Ovary (tissue), 9 donors: ENCODE measurements around the gene WHAMM. TPM values are rescaled to one million over a fixed set of nuclear protein-coding genes. Genes with fewer than 3 reads are reported as not detected.

Experiments
- DNase-seq, 5 donors: peaks; one replicate each; pipeline ENCODE4 v3.0.0-alpha.2; 2019 to 2020
- H3K27ac ChIP-seq, 2 donors: fragments of 200-600 bp; one replicate each; pipeline versions ENCODE4 v1.5.1 to v1.8.0; 2019 to 2022
- H3K27me3 ChIP-seq: fragments of 200-600 bp; one replicate; pipeline ENCODE4 v1.8.0; 2022
- H3K36me3 ChIP-seq: fragments of 200-600 bp; sonication (generic); one replicate; pipeline ENCODE4 v1.5.1; 2019
- H3K4me1 ChIP-seq: one replicate; pipeline ENCODE4 v1.8.1; 2013; ENCODE audit warnings: mild to moderate bottlenecking, moderate library complexity; ENCODE audit not compliant: insufficient read depth
- H3K4me3 ChIP-seq: fragments of 200-600 bp; sonication (generic); one replicate; pipeline ENCODE4 v1.5.1; 2017
- H3K9me3 ChIP-seq, 2 donors: fragments of 200-600 bp in 1 of 2; sonication (generic) in 1 of 2; one replicate each; pipeline versions ENCODE4 v1.5.1 to v1.8.1; 2013 to 2019; ENCODE audit warnings: mild to moderate bottlenecking in 1 of 2, moderate library complexity in 1 of 2
- CTCF ChIP-seq, 3 donors: fragments of 450-650 bp in 2 of 3; fragments of 200-600 bp in 1 of 3; IDR thresholded peaks; one replicate each; pipeline versions ENCODE4 v1.5.1 to v1.8.0; 2016 to 2022; ENCODE audit warnings: antibody characterized with exemption in 3 of 3, mild to moderate bottlenecking in 1 of 3
- EP300 ChIP-seq: sonication (generic); formaldehyde crosslinking; IDR thresholded peaks from one replicate; pipeline ENCODE4 v1.6.1; 2017; ENCODE audit warnings: antibody characterized with exemption
- POLR2A ChIP-seq: fragments of 450-650 bp; IDR thresholded peaks from one replicate; pipeline ENCODE4 v1.6.1; 2017; ENCODE audit warnings: antibody characterized with exemption, mild to moderate bottlenecking, moderate library complexity
- WGBS, 3 donors: extraction: QIAGEN DNeasy Blood & Tissue Kit in 1 of 3; methylation state at CpG; one replicate each; pipeline versions ENCODE4 v1.1.5 to v1.1.7; 2013 to 2017; 5-methylcytosine and 5-hydroxymethylcytosine counted together
- intact Hi-C, 4 donors: fragments of 100-400 bp; cut with DNase I; formaldehyde crosslinking; loops; one replicate each; pipeline versions ENCODE4 v1.11.0 to v1.15.1; 2022 to 2023
- polyA plus RNA-seq, 2 donors: library from polyadenylated mRNA; stranded (reverse); fragments of 200-250 nt in 1 of 2; fragments of 350-450 nt in 1 of 2; fragmentation: Illumina TruSeq in 1 of 2; extraction: RNeasy Lipid Tissue Mini Kit (QIAGEN cat#74804) in 1 of 2; gene quantifications; one replicate each; pipeline ENCODE4 v1.2.3, GENCODE V29; 2013 to 2014
- total RNA-seq, 7 donors: library from RNA; depleted of rRNA in 2 of 7; stranded (reverse); fragments of >200 nt in 2 of 7; fragmentation: NEBNext Ultra II Directional in 3 of 7; extraction: Animal tissue kit (Norgen Biotek cat#: 25700) in 3 of 7; gene quantifications; one replicate each; pipeline versions ENCODE4 v1.1.0 to v1.2.4, GENCODE V29; 2016 to 2023
- donor health status: DM: no; HTN: no; CAD: no; lungs with moderate emphysema.
- donor health status: DM: no; HTN: no; CAD: no.
- donor health status: Bipolar disorder and iron deficiency.
- donor health status: DM: yes; HTN: yes; CAD: no.
- donor health status: DM: no; HTN: no; CAD: no.
- donor health status: DM: yes; HTN: yes; CAD: no.

WHAMM gene
- total and polyA plus RNA-seq, 9 donors: 6.5 to 12.5 (median 8.5) TPM

DNA sequence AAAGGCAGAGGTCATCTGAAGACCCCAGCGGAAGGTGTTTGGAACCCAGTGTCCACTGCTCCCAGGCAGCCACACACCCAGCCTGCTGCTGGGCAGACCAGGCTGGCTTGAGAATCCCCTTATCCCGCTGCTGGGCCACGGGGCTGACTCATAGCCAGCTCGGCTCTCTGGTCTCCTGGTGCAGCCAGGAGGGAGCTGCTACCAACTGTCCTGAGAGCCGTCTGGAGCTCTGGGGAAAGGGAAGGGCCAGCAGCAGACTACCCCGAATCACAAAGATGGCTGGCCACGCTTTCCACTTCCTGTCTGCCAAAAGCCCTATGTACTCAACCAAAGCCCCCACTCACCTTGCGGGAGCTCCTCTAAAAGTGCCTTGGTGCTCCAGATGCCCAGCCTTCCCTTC lies 38.3 kb downstream of the WHAMM start:
- Histone ChIP-seq H3K27ac (no peak overlapping the region), H3K36me3 (no peaks in the 10 kb centered on the region), H3K27me3 (no peaks in the 10 kb centered on the region), H3K4me3 (no peak overlapping the region), H3K4me1 (no peaks in the 10 kb centered on the region), H3K9me3 (no peaks in the 10 kb centered on the region)
- DNase-seq: no peak
- WGBS, 3 donors: 74 to 77% (median 74%) methylated on average over 8 of the region's 8 CpGs
- intact Hi-C loops: no loop called here
- no peak for TF ChIP-seq EP300
- TF ChIP-seq CTCF (IDR thresholded peaks at IDR 0.05): no peak
- no peak for TF ChIP-seq POLR2A

DNA sequence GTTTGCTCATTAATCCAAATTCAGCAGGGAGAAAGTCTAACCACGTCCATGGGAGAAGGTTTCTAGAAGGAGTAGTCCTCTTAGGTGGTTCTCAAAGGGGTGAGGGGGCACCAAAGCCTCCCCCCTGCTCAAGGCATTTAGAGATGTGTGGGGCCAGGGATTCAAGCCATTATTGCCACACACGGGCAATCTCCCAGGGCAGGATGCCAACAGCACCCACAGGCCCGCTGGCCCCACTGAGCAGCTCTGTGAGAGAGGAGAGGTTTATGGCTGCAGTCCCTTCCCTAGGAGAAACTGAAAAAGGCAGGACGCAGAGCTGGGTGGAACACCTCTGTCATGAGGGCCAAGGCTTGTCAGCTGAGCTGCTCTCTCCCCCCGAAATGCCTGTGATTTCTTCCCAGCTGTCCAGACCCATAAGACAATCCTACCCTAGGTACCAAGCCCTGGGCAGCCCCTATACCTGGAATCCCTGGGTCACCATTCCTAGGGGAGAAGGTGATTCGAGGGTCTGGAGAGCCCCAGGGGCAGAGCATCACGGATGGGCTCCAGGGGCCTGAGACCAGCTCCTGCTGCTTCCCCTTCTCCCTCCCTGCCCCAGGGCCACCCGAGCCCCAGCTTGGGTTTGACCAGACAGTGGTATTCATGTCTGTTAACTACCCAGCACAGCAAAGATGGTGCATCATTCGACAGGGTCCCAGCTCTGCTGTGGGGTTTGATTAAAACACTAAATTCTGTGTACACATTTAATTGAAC lies 39.0 kb downstream of the WHAMM start:
- intact Hi-C loops: no loop called here
- Histone ChIP-seq H3K36me3 (no peaks in the 10 kb centered on the region), H3K9me3 (no peaks in the 10 kb centered on the region), H3K27ac (no peak overlapping the region), H3K27me3 (no peaks in the 10 kb centered on the region), H3K4me1 (no peaks in the 10 kb centered on the region), H3K4me3 (no peak overlapping the region)
- 79 to 84% (median 83%) methylated on average over 9 of the region's 9 CpGs for WGBS, 3 donors
- TF ChIP-seq POLR2A: no peak
- no peak for TF ChIP-seq CTCF (IDR thresholded peaks at IDR 0.05)
- TF ChIP-seq EP300: no peak
- DNase-seq: no peak

- H3K27me3 ChIP-seq: no peaks in the 10 kb centered on the region
- WGBS, 3 donors: 15 to 18% (median 15%) methylated on average over 23 of the region's 23 CpGs
- H3K4me3 ChIP-seq: peak overlapping the region; percentile 9
- peak; percentile 62 to 73 (median 67) for DNase-seq
- H3K4me1 ChIP-seq: no peaks in the 10 kb centered on the region
- no peaks in the 10 kb centered on the region for H3K36me3 ChIP-seq
- H3K27ac ChIP-seq: no peak overlapping the region
- H3K9me3 ChIP-seq: no peaks in the 10 kb centered on the region
- intact Hi-C loops: loop anchor here in 1 of 4 donors (10.0 kb wide), 1 partner anchor 145 kb away; no protein-coding TSS in a partner anchor
- TF ChIP-seq CTCF (IDR thresholded peaks at IDR 0.05): peak; percentile 20 to 52 (median 36)
- no peak for TF ChIP-seq EP300
These were observed 40.4 kb downstream of the WHAMM start for GRCh38 chr15:82849556-82850512.

GRCh38 chr15:82850731-82851130 lies 41.3 kb downstream of the WHAMM start:
- WGBS, 3 donors: 64 to 70% (median 70%) methylated on average over 7 of the region's 7 CpGs
- intact Hi-C loops: loop anchor here in 1 of 4 donors (10.0 kb wide), 1 partner anchor 144 kb away; no protein-coding TSS in a partner anchor
- DNase-seq: no peak

More at GRCh38 chr15:82850731-82851130, 41.3 kb downstream of the WHAMM start:
- Histone ChIP-seq H3K36me3 (no peaks in the 10 kb centered on the region), H3K4me1 (no peaks in the 10 kb centered on the region), H3K27ac (no peak overlapping the region), H3K4me3 (no peak overlapping the region), H3K27me3 (no peaks in the 10 kb centered on the region), H3K9me3 (no peaks in the 10 kb centered on the region)
- no peak for TF ChIP-seq POLR2A
